ENCODE data around the gene RET. TPM values are rescaled to one million over a fixed set of nuclear protein-coding genes. Genes with fewer than 3 reads are reported as not detected.

Gene RET
- total and polyA plus RNA-seq, 2 of the 8 experiments (the other 6 are each of a cell fraction or from before 2014, with no cell fraction given), result 6.7 to 8.4 TPM

- TF ChIP-seq, protein P1, sequence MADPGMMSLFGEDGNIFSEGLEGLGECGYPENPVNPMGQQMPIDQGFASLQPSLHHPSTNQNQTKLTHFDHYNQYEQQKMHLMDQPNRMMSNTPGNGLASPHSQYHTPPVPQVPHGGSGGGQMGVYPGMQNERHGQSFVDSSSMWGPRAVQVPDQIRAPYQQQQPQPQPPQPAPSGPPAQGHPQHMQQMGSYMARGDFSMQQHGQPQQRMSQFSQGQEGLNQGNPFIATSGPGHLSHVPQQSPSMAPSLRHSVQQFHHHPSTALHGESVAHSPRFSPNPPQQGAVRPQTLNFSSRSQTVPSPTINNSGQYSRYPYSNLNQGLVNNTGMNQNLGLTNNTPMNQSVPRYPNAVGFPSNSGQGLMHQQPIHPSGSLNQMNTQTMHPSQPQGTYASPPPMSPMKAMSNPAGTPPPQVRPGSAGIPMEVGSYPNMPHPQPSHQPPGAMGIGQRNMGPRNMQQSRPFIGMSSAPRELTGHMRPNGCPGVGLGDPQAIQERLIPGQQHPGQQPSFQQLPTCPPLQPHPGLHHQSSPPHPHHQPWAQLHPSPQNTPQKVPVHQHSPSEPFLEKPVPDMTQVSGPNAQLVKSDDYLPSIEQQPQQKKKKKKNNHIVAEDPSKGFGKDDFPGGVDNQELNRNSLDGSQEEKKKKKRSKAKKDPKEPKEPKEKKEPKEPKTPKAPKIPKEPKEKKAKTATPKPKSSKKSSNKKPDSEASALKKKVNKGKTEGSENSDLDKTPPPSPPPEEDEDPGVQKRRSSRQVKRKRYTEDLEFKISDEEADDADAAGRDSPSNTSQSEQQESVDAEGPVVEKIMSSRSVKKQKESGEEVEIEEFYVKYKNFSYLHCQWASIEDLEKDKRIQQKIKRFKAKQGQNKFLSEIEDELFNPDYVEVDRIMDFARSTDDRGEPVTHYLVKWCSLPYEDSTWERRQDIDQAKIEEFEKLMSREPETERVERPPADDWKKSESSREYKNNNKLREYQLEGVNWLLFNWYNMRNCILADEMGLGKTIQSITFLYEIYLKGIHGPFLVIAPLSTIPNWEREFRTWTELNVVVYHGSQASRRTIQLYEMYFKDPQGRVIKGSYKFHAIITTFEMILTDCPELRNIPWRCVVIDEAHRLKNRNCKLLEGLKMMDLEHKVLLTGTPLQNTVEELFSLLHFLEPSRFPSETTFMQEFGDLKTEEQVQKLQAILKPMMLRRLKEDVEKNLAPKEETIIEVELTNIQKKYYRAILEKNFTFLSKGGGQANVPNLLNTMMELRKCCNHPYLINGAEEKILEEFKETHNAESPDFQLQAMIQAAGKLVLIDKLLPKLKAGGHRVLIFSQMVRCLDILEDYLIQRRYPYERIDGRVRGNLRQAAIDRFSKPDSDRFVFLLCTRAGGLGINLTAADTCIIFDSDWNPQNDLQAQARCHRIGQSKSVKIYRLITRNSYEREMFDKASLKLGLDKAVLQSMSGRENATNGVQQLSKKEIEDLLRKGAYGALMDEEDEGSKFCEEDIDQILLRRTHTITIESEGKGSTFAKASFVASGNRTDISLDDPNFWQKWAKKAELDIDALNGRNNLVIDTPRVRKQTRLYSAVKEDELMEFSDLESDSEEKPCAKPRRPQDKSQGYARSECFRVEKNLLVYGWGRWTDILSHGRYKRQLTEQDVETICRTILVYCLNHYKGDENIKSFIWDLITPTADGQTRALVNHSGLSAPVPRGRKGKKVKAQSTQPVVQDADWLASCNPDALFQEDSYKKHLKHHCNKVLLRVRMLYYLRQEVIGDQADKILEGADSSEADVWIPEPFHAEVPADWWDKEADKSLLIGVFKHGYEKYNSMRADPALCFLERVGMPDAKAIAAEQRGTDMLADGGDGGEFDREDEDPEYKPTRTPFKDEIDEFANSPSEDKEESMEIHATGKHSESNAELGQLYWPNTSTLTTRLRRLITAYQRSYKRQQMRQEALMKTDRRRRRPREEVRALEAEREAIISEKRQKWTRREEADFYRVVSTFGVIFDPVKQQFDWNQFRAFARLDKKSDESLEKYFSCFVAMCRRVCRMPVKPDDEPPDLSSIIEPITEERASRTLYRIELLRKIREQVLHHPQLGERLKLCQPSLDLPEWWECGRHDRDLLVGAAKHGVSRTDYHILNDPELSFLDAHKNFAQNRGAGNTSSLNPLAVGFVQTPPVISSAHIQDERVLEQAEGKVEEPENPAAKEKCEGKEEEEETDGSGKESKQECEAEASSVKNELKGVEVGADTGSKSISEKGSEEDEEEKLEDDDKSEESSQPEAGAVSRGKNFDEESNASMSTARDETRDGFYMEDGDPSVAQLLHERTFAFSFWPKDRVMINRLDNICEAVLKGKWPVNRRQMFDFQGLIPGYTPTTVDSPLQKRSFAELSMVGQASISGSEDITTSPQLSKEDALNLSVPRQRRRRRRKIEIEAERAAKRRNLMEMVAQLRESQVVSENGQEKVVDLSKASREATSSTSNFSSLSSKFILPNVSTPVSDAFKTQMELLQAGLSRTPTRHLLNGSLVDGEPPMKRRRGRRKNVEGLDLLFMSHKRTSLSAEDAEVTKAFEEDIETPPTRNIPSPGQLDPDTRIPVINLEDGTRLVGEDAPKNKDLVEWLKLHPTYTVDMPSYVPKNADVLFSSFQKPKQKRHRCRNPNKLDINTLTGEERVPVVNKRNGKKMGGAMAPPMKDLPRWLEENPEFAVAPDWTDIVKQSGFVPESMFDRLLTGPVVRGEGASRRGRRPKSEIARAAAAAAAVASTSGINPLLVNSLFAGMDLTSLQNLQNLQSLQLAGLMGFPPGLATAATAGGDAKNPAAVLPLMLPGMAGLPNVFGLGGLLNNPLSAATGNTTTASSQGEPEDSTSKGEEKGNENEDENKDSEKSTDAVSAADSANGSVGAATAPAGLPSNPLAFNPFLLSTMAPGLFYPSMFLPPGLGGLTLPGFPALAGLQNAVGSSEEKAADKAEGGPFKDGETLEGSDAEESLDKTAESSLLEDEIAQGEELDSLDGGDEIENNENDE (IDR thresholded peaks at IDR 0.05; ENCODE audit: insufficient replicate concordance, low read length), result no peak
Observed at GRCh38 chr10:43045631-43046287, 31.1 kb upstream of the RET start (continued).

Data from H1 (cell line).